Type B pancreatic cell (in vitro differentiated cells): ENCODE measurements around the gene AP3D1. TPM values are rescaled to one million over a fixed set of nuclear protein-coding genes. Genes with fewer than 3 reads are reported as not detected.

Source experiments
- DNase-seq: peaks from one replicate; pipeline ENCODE4 v3.0.0; 2021; ENCODE audit warnings: mixed read lengths; ENCODE audit not compliant: unreplicated experiment; ENCODE audit errors: extremely low spot score
- H3K27ac Mint-ChIP-seq: 2 replicates; pipeline ENCODE4 v1.8.0; 2021; ENCODE audit warnings: mild to moderate bottlenecking, mixed read lengths
- H3K27me3 Mint-ChIP-seq: 2 replicates; pipeline ENCODE4 v1.8.0; 2021; ENCODE audit warnings: mixed read lengths
- H3K36me3 Mint-ChIP-seq: 2 replicates; pipeline ENCODE4 v1.8.0; 2021; ENCODE audit warnings: mixed read lengths
- H3K4me1 Mint-ChIP-seq: one replicate; pipeline ENCODE4 v1.8.0; 2021; ENCODE audit warnings: mixed read lengths; ENCODE audit not compliant: unreplicated experiment
- H3K4me3 Mint-ChIP-seq: 2 replicates; pipeline ENCODE4 v1.8.0; 2021; ENCODE audit warnings: mild to moderate bottlenecking, mixed read lengths
- H3K9me3 Mint-ChIP-seq: 2 replicates; pipeline ENCODE4 v1.8.0; 2021; ENCODE audit warnings: mixed read lengths
- total RNA-seq: library from RNA; stranded (reverse); gene quantifications from 2 replicates; pipeline ENCODE4 v1.2.1, GENCODE V29; 2021; ENCODE audit warnings: low replicate concordance
- TF ChIP-seq, protein P1 (sequence below): fragments of 200-600 bp; sonication (generic); conservative IDR thresholded peaks from 2 replicates; pipeline ENCODE4 v1.5.0; 2021; ENCODE audit warnings: antibody characterized with exemption, mild to moderate bottlenecking

AP3D1 gene
- total RNA-seq, 1 donor from 2014 or later, result 127 TPM

DNA sequence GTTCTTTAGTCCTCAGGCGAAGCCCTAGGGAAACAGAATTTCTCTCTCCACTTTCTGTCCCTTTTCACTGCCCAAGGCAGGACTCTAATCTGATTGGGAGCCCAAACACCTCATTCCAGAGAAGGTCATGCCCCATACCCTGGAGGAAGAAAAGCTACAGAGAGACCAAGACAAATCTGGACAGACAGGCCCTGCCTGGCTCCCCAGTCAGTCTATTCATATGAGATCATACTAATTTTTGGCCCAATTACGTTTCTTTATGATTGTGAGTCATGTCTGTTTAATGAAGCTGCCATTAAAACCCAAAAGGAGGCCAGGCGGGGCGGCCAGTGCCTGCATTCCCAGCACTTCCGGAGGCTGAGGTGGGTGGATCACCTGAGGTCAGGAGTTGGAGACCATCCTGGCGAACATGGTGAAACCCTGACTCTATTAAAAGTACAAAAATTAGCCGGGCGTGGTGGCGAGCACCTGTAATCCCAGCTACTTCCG lies 3.3 kb upstream of the AP3D1 start:
- Mint-ChIP-seq H3K9me3 (no peaks in the 10 kb centered on the region), H3K4me3 (peak overlapping the region; percentile 69), H3K4me1 (peaks cover 22% of the 10 kb centered on the region), H3K27me3 (no peaks in the 10 kb centered on the region), H3K27ac (peak overlapping the region; percentile 97), H3K36me3 (no peaks in the 10 kb centered on the region)
- TF ChIP-seq, protein P1, sequence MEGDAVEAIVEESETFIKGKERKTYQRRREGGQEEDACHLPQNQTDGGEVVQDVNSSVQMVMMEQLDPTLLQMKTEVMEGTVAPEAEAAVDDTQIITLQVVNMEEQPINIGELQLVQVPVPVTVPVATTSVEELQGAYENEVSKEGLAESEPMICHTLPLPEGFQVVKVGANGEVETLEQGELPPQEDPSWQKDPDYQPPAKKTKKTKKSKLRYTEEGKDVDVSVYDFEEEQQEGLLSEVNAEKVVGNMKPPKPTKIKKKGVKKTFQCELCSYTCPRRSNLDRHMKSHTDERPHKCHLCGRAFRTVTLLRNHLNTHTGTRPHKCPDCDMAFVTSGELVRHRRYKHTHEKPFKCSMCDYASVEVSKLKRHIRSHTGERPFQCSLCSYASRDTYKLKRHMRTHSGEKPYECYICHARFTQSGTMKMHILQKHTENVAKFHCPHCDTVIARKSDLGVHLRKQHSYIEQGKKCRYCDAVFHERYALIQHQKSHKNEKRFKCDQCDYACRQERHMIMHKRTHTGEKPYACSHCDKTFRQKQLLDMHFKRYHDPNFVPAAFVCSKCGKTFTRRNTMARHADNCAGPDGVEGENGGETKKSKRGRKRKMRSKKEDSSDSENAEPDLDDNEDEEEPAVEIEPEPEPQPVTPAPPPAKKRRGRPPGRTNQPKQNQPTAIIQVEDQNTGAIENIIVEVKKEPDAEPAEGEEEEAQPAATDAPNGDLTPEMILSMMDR, result no peak
- DNase-seq, result no peak

DNA sequence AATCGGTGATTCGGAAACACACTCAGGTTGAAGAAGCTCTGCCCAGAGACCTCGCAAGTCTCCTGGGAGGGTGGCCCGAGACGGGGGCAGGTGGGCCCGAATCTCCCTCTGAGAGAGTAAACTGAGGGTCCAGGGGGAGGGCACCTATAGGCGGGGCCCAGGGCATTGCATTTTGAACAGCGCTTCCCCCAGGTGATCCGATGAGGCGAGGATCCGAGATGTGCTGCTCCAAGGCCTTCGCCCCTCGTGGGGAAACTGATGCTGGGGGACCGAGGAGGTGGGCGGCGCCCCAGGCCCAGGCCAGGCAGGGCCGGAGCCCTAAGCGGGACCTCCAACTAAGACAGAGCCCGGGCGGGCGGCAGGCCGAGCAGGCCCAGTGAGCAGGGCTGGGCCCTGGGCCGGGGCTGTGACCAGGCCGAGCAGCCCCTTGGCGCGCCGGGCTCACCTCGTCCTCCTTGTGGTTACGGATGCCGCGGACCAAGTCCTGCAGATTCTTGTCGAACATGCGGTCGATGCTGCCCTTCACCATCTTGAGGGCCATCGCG lies 500 bp downstream of the AP3D1 start:
- H3K27me3 Mint-ChIP-seq, result no peaks in the 10 kb centered on the region
- H3K4me3 Mint-ChIP-seq, result peak overlapping the region; percentile 91
- no peak for DNase-seq

GRCh38 chr19:2149980-2150793 lies 1.2 kb downstream of the AP3D1 start:
- DNase-seq, result no peak
- TF ChIP-seq, protein P1, result no peak
- Mint-ChIP-seq H3K9me3 (no peaks in the 10 kb centered on the region), H3K27me3 (no peaks in the 10 kb centered on the region), H3K36me3 (no peaks in the 10 kb centered on the region), H3K27ac (peak overlapping the region; percentile 90), H3K4me3 (peak overlapping the region; percentile 91), H3K4me1 (peaks cover 22% of the 10 kb centered on the region)

More for the DNA sequence above, 500 bp downstream of the AP3D1 start:
- Mint-ChIP-seq H3K36me3 (no peaks in the 10 kb centered on the region), H3K27ac (peak overlapping the region; percentile 90), H3K9me3 (no peaks in the 10 kb centered on the region), H3K4me1 (peaks cover 22% of the 10 kb centered on the region)
- TF ChIP-seq, protein P1, result no peak

DNA sequence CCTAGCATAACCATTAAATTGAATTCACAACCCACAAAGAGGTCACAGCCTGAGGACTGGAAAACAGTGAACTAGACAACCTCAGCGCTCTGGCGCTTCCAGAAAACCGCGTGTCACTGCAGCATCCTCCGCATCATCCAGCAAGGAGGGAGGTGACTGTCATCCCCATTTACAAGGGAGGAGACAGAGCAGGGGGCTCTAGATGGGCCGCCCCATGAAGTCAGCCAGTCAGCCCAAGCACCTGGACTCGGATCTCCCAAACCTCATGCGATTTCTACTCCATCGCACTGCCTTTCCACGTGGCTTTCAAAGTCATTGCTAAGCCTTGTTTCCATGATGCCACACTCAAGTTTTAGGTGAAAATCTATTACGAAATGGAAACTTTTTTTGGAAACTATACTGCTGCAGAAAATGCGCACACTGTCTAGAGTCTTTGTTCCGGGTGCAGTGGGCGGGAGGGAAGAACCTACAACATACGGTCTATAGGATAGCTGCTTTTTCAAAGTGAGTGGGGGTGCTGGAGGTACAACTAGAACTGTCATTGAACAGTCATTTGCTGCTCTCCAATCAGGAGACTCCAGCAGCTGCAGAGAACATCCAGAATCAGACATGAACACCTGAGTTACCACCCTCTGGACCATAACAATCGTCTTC lies 2.8 kb downstream of the AP3D1 start:
- peak overlapping the region; percentile 44 for H3K27ac Mint-ChIP-seq
- no peak for DNase-seq
- TF ChIP-seq, protein P1, result no peak
- H3K4me1 Mint-ChIP-seq, result peaks cover 22% of the 10 kb centered on the region
- peak overlapping the region; percentile 91 for H3K4me3 Mint-ChIP-seq
- H3K36me3 Mint-ChIP-seq, result no peaks in the 10 kb centered on the region
- H3K9me3 Mint-ChIP-seq, result no peaks in the 10 kb centered on the region
- no peaks in the 10 kb centered on the region for H3K27me3 Mint-ChIP-seq

DNA sequence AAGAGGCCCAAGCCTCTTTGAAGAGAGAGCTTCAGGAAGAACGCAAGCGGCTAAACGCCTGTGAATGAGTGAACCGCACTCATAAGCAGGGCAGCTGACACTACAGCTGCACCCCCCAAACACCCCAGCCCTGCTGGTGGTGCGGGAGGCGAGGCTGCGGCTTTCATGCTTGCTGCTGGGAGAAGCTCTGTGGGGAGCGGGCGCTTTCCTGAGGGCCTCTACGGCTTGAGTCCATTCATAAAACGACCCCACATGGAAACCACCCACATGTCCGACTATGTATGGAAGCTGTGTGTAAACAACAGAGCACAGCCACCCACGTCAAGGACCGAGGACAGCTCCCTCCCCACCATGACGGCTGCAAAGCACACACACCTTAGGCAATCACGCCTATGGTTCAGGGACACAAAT lies 5.5 kb downstream of the AP3D1 start:
- Mint-ChIP-seq H3K27me3 (no peaks in the 10 kb centered on the region), H3K4me3 (peak overlapping the region; percentile 66), H3K4me1 (peaks cover 17% of the 10 kb centered on the region), H3K36me3 (no peaks in the 10 kb centered on the region), H3K9me3 (no peaks in the 10 kb centered on the region), H3K27ac (peak overlapping the region; percentile 75)
- DNase-seq, result no peak
- TF ChIP-seq, protein P1, result no peak
